ENCODE data around the gene CD19. TPM values are rescaled to one million over a fixed set of nuclear protein-coding genes. Genes with fewer than 3 reads are reported as not detected.

The CD19 gene
- total and polyA plus RNA-seq, 2 of the 8 experiments (the other 6 are each of a cell fraction or from before 2014, with no cell fraction given), result 0.57 to 0.65 TPM

GRCh38 chr16:28964072-28964471 is 32.3 kb downstream of the CD19 start:
- Histone ChIP-seq H3K18ac (ENCODE audit: extremely low read depth, low read length) (no peak overlapping the region), H3K79me2 (ENCODE audit: control insufficient read depth in 1 of 2, insufficient read depth in 2 of 2, low read length in 2 of 2) (no peaks in the 10 kb centered on the region), H3K9ac (replicated peaks in 1 of 4; ENCODE audit: extremely low read depth in 1 of 4, low read depth in 3 of 4, low read length in 3 of 4) (no peak overlapping the region), H3K36me3 (ENCODE audit: control insufficient read depth in 2 of 4, insufficient read depth in 4 of 4, low read length in 3 of 4) (peaks cover 18 to 48% (median 41%) of the 10 kb centered on the region in 4 experiments), H2AK5ac (ENCODE audit: low read depth, low read length) (no peak overlapping the region), H4K5ac (ENCODE audit: insufficient read length, low read depth, low read length) (no peak overlapping the region), H3K4ac (replicated peaks; ENCODE audit: insufficient read length, low read depth, low read length) (no peak overlapping the region), H3K79me1 (ENCODE audit: low read depth, low read length) (no peaks in the 10 kb centered on the region; the same call in 1 of the 2 replicates), H3K27me3 (replicated peaks in 1 of 4; ENCODE audit: control insufficient read depth in 3 of 4, extremely low read depth in 1 of 4, insufficient read depth in 3 of 4, low read length in 3 of 4) (no peaks in the 10 kb centered on the region), H3K27ac (ENCODE audit: low read depth, low read length) (no peak overlapping the region), H3K23ac (ENCODE audit: insufficient read length) (no peak overlapping the region), H3K9me3 (ENCODE audit: insufficient read depth in 2 of 2, low read depth in 1 of 2, low read length in 1 of 2) (no peaks in the 10 kb centered on the region), H3K56ac (replicated peaks; ENCODE audit: insufficient read length, low read depth, low read length) (no peak overlapping the region), H2BK15ac (ENCODE audit: low read length) (no peak overlapping the region), H2BK20ac (ENCODE audit: low read length) (no peak overlapping the region), H4K20me1 (replicated peaks in 1 of 2; ENCODE audit: control insufficient read depth in 1 of 2, insufficient read depth in 2 of 2, low read length in 2 of 2) (peaks cover 0 to 7% of the 10 kb centered on the region in 2 experiments), H3K4me1 (replicated peaks in 1 of 4; ENCODE audit: control insufficient read depth in 3 of 4, insufficient read depth in 4 of 4, low read length in 3 of 4) (no peaks in the 10 kb centered on the region), H3K23me2 (ENCODE audit: low read depth, low read length) (no peaks in the 10 kb centered on the region), H2BK12ac (ENCODE audit: low read depth, low read length) (no peak overlapping the region), H4K91ac (replicated peaks; ENCODE audit: insufficient read length, low read length) (no peak overlapping the region), H3K4me3 (ENCODE audit: extremely low read depth in 1 of 4, insufficient read depth in 2 of 4, low read depth in 3 of 4, low read length in 4 of 4) (no peak overlapping the region), H2AFZ (ENCODE audit: low read length) (no peak overlapping the region), H3K4me2 (ENCODE audit: insufficient read depth in 1 of 2, low read depth in 2 of 2, low read length in 2 of 2) (no peak overlapping the region), H4K8ac (ENCODE audit: extremely low read depth, insufficient read depth, low read length) (no peak overlapping the region), H2BK5ac (ENCODE audit: low read depth, low read length) (no peak overlapping the region), H3K14ac (ENCODE audit: insufficient read length) (no peak overlapping the region), H2BK120ac (replicated peaks; ENCODE audit: low read depth, low read length) (no peak overlapping the region)
- DNase-seq (ENCODE audit: low read depth in 1 of 2, low spot score in 2 of 2), result no peak
- 94% methylated on average over 3 of the region's 3 CpGs; no CpG with 5 or more reads in 1 of the 2 experiments for WGBS, 2 experiments (ENCODE audit: extremely low coverage in 1 of 2, insufficient coverage in 1 of 2, insufficient read length in 1 of 2, insufficient replicate concordance in 2 of 2, low coverage in 1 of 2, low lambda C conversion rate in 2 of 2, missing lambda C conversion rate in 1 of 2)
- CTCF ChIA-PET (ENCODE audit: partially characterized antibody), result no interaction called here
- no peak for FAIRE-seq
- no peak for TF ChIP-seq TBP (IDR thresholded peaks at IDR 0.05; ENCODE audit: low read depth, low read length)
- POLR2A ChIA-PET (ENCODE audit: partially characterized antibody), result interaction anchor here (1.3 to 3.0 kb wide), 2 partner anchors 9 to 15 kb away, joined by 3 to 19 read pairs; partner anchors contain the start of gene SPNS1

Measured in H1 (cell line).